GM18505 (cell line): ENCODE data around the gene OR10K2.
A peak's percentile ranks its signal among the peaks of the same experiment; 100 is the strongest.
"Not testable (repeated sequence)": the region's sequence is repeated elsewhere in the genome, so short reads cannot be mapped to it uniquely, and the experiment has no call there.

Experiments
- ATAC-seq: cut with Tn5 transposase; IDR thresholded peaks from one replicate; pipeline ENCODE4 v1.9.1; 2021; ENCODE audit not compliant: unreplicated experiment
- POLR2A ChIP-seq: IDR thresholded peaks from 4 replicates; pipeline ENCODE4 v1.6.1; 2011; ENCODE audit warnings: borderline replicate concordance; ENCODE audit not compliant: insufficient read depth, insufficient read length; ENCODE audit errors: extremely low read depth

The OR10K2 gene

DNA sequence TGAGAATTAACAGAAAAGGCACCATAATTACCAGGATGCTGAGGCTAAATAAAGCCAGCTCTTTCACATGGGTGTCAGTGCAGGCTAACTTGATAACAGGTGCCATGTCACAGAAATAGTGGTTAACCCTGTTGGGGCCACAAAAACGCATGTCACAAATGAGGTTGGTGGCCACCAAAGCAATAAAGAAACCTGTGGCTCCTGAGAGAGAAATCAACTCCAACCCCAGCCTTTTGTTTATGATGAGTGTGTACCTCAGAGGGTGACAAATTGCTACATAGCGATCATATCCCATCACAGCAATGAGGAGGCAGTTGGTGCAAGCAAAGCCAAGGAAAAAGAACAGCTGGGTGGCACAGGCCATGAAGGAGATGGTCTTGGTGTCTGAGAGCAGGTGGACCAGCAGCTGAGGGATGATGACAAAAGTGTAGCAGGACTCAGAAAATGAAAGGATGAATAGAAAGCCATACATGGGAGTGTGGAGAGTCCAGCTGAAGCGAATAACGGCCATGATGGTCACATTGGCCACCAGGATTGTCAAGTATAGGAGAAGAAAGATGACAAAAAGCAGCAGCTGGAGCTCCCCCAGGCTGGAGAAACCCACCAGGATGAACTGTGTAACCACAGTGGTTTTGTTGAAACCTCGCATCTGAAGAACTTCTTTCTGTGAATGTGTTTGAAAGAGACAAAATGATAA is 27.1 kb downstream of the OR10K2 start, which contains the start of gene OR10T2:
Gene OR10T2 (minus strand): TSS at position 649 of the 697 bp plus-strand sequence. CDS start 0 bp downstream, at position 649.
- no peak for TF ChIP-seq POLR2A
- no peak for ATAC-seq

DNA sequence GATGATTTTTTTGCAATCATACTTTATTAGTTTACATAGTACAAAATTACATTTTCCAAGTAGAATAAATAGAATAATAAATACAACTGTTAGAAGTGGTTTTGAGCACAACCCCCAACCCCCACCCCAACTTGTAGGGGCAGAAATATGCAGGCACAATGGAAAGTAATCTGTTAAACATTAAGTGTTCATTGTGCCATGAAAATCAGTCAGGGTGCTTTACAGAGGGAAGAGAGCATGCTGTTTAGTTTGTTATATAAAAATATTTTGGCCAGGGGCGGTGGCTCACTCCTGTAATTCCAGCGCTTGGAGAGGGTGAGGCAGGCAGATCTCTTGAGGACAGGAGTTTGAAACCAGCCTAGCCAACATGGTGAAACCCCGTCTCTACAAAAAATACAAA is 29.4 kb downstream of the OR10K2 start:
- ATAC-seq = no peak
- no peak for TF ChIP-seq POLR2A

DNA sequence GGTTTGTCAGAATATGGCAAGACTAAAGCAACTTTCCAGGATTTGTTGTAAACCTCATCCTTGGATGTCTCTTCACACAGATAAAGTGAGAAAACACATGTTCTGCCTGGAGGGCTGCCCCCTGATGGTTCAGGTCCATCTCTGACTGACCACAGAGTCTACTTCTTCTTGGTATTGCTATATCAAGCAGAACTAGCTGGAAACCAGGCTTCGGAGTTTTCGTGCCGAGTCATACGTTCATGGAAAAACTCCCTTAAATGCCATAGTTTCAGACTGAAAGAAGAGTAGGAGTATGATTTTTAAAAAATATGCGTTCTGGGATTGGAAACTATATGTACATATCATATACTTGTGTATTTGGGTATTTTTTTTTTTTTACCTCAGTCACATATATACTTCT is 32.6 kb downstream of the OR10K2 start:
- TF ChIP-seq POLR2A = no peak
- ATAC-seq = no peak

DNA sequence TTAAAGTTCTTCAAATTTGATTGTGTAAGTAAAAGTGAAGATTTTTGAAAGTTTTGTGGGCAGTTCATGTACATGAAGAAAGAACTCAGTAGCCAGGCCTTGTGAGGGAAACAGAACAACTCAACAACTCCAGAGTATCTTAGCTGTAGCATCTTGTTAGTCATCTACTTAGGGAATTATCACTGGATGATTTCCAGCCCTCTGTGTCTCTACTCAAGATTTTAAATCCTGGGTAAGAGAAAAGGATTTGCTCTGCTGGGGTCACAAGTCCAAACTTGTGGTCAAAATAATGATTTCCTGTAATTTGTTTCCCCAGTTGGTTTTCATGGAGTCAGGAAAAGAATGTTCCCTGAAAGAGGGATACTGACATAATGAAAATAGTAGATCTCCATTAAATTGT is 34.9 kb downstream of the OR10K2 start:
- no peak for ATAC-seq

DNA sequence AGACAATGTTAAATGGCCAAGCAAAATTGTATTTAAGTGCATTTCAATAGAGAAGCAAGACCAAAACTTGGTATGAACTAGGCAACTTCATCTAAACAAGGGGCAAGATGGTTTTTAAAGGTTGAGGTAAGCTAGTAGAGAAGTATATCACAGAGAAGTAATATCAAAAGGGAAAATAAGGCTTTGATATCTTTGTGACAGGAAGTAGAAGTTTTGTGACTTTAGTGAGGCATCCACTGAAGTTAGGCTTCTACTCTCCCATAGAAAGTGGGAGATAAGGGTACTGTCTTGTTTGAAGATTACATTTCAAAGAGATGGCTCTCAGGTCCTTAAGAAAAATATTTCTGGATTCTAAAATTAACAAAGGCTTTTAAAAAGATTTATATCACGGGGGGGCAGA is 35.7 kb downstream of the OR10K2 start:
- no peak for ATAC-seq
- no peak for TF ChIP-seq POLR2A

More for the DNA sequence above, 34.9 kb downstream of the OR10K2 start:
- TF ChIP-seq POLR2A = no peak

DNA sequence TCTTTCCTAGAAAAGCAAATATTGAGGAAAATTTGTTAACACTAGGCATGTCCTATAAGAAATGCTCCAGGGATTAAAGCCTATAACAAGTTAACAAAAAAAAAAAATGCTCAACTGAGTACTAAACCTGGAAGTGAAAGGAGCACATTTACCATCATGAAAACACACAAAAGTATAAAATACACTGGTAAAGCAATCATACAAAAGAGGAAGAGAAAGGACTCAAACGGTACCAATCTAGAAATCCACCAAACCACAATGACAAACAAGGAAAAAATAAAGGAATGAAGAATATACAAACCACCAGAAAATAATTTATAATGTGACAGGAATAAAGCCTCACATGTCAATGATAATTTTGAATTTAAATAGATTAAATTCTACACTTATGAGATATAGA is 51.2 kb downstream of the OR10K2 start:
- no peak for ATAC-seq
- no peak for TF ChIP-seq POLR2A

DNA sequence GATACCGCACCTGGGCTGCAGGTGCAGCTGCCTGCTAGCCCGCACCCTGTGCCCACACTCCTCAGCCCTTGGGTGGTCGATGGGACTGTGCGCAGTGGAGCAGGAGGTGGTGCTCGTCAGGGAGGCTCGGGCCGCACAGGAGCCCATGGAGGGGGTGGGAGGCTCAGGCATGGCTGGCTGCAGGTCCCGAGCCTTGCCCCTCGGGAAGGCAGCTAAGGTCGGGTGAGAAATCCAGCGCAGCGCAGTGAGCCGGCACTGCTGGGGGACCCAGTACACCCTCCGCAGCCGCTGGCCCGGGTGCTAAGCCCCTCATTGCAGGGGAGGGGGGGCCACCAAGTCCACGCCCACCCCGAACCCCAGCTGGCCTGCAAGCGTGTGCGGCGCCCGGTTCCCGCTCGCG is 51.9 kb downstream of the OR10K2 start:
- ATAC-seq = not testable (repeated sequence)

DNA sequence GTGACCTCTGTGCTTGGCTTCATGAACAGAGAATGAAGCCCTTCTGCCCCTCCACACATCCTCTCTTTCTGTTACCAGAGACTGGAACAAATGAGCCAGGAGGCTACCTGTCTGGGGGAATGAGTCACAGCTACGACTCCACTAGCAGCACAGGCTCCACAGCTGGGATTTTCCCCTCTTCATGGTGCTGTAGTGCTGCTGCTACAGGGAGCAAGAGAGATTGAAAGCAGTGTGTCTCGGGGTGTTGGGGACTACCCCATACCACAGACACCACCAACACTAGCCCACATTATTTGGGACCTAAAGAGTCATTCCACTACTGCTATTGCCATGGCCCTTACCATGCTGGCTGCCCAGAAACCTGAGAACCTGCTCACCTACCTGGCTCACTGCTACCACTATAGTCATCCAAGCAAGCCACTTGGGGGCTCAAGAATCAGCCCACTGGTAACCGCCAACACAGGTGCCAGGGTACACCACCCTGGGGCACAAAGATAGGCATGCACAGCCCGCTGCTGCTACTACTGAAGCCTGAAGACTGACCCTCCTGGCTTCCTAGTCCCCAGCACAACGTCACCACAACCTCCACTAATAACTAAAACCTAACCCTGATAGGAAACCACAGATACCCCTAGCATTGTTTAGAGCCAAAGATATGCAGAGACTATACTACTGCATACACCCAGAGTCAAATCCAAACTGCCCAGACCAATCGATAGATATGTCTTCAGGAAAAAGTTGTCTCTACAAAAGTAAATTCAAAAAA is 54.7 kb downstream of the OR10K2 start:
- ATAC-seq = peak; percentile 88
- TF ChIP-seq POLR2A = no peak
